Activated naive CD8-positive, alpha-beta T cell (primary cell): ENCODE data around the gene ADCY9.

Experiments
- H3K27ac Mint-ChIP-seq: one replicate; pipeline ENCODE4 v1.8.0; 2021; ENCODE audit warnings: mixed read lengths
- H3K27me3 Mint-ChIP-seq: one replicate; pipeline ENCODE4 v1.8.0; 2021; ENCODE audit warnings: mixed read lengths
- H3K36me3 Mint-ChIP-seq: one replicate; pipeline ENCODE4 v1.8.0; 2021; ENCODE audit warnings: mixed read lengths
- H3K4me1 Mint-ChIP-seq: one replicate; pipeline ENCODE4 v1.8.0; 2021; ENCODE audit warnings: low read depth, mixed read lengths
- H3K4me3 Mint-ChIP-seq: one replicate; pipeline ENCODE4 v1.8.0; 2021; ENCODE audit warnings: mild to moderate bottlenecking, mixed read lengths
- H3K9me3 Mint-ChIP-seq: one replicate; pipeline ENCODE4 v1.8.0; 2021; ENCODE audit warnings: low read depth, mixed read lengths

ADCY9 gene

GRCh38 chr16:4137438-4137837, 21.2 kb upstream of the ADCY9 start:
- Mint-ChIP-seq H3K27ac (no peak overlapping the region), H3K9me3 (no peaks in the 10 kb centered on the region), H3K36me3 (no peaks in the 10 kb centered on the region), H3K27me3 (peaks cover 3% of the 10 kb centered on the region), H3K4me3 (no peak overlapping the region), H3K4me1 (peaks cover 4% of the 10 kb centered on the region)

GRCh38 chr16:4136229-4136813, 20.1 kb upstream of the ADCY9 start:
- Mint-ChIP-seq H3K9me3 (no peaks in the 10 kb centered on the region), H3K36me3 (no peaks in the 10 kb centered on the region), H3K27ac (no peak overlapping the region), H3K27me3 (peaks cover 3% of the 10 kb centered on the region), H3K4me3 (no peak overlapping the region), H3K4me1 (peaks cover 1% of the 10 kb centered on the region)

GRCh38 chr16:4135537-4135936, 19.3 kb upstream of the ADCY9 start:
- no peaks in the 10 kb centered on the region for H3K36me3 Mint-ChIP-seq
- H3K4me3 Mint-ChIP-seq: no peak overlapping the region
- peaks cover 1% of the 10 kb centered on the region for H3K4me1 Mint-ChIP-seq
- H3K27ac Mint-ChIP-seq: no peak overlapping the region
- peaks cover 3% of the 10 kb centered on the region for H3K27me3 Mint-ChIP-seq
- H3K9me3 Mint-ChIP-seq: no peaks in the 10 kb centered on the region

GRCh38 chr16:4133897-4134372, 17.7 kb upstream of the ADCY9 start:
- no peak overlapping the region for H3K27ac Mint-ChIP-seq
- H3K36me3 Mint-ChIP-seq: no peaks in the 10 kb centered on the region
- no peak overlapping the region for H3K4me3 Mint-ChIP-seq
- H3K27me3 Mint-ChIP-seq: peaks cover 4% of the 10 kb centered on the region
- H3K4me1 Mint-ChIP-seq: peaks cover 1% of the 10 kb centered on the region
- no peaks in the 10 kb centered on the region for H3K9me3 Mint-ChIP-seq

- no peaks in the 10 kb centered on the region for H3K9me3 Mint-ChIP-seq
- H3K36me3 Mint-ChIP-seq: no peaks in the 10 kb centered on the region
- no peak overlapping the region for H3K4me3 Mint-ChIP-seq
- no peaks in the 10 kb centered on the region for H3K4me1 Mint-ChIP-seq
- peaks cover 4% of the 10 kb centered on the region for H3K27me3 Mint-ChIP-seq
- no peak overlapping the region for H3K27ac Mint-ChIP-seq
These were observed 15.4 kb upstream of the ADCY9 start for GRCh38 chr16:4131621-4132020.

GRCh38 chr16:4124535-4125294, 8.5 kb upstream of the ADCY9 start:
- Mint-ChIP-seq H3K27ac (no peak overlapping the region), H3K4me3 (no peak overlapping the region), H3K9me3 (no peaks in the 10 kb centered on the region), H3K36me3 (no peaks in the 10 kb centered on the region), H3K27me3 (peaks cover 7% of the 10 kb centered on the region), H3K4me1 (no peaks in the 10 kb centered on the region)

GRCh38 chr16:4123616-4124300, 7.5 kb upstream of the ADCY9 start:
- Mint-ChIP-seq H3K9me3 (no peaks in the 10 kb centered on the region), H3K4me3 (no peak overlapping the region), H3K27ac (no peak overlapping the region), H3K4me1 (no peaks in the 10 kb centered on the region), H3K27me3 (peaks cover 3% of the 10 kb centered on the region), H3K36me3 (no peaks in the 10 kb centered on the region)

- Mint-ChIP-seq H3K4me3 (no peak overlapping the region), H3K4me1 (peaks cover 6% of the 10 kb centered on the region), H3K27ac (no peak overlapping the region), H3K9me3 (no peaks in the 10 kb centered on the region), H3K27me3 (peaks cover 1% of the 10 kb centered on the region), H3K36me3 (no peaks in the 10 kb centered on the region)
These were observed 3.9 kb upstream of the ADCY9 start for GRCh38 chr16:4120176-4120575.

GRCh38 chr16:4117250-4117578, 972 bp upstream of the ADCY9 start:
- Mint-ChIP-seq H3K9me3 (no peaks in the 10 kb centered on the region), H3K27ac (no peak overlapping the region), H3K4me1 (peaks cover 33% of the 10 kb centered on the region), H3K4me3 (peak overlapping the region; percentile 90), H3K27me3 (no peaks in the 10 kb centered on the region), H3K36me3 (no peaks in the 10 kb centered on the region)

GRCh38 chr16:4115949-4116318, 308 bp downstream of the ADCY9 start:
- H3K9me3 Mint-ChIP-seq: no peaks in the 10 kb centered on the region
- H3K27me3 Mint-ChIP-seq: no peaks in the 10 kb centered on the region
- H3K4me1 Mint-ChIP-seq: peaks cover 44% of the 10 kb centered on the region
- H3K4me3 Mint-ChIP-seq: peak overlapping the region; percentile 80
- no peak overlapping the region for H3K27ac Mint-ChIP-seq
- H3K36me3 Mint-ChIP-seq: no peaks in the 10 kb centered on the region

GRCh38 chr16:4115209-4115948, 863 bp downstream of the ADCY9 start:
- Mint-ChIP-seq H3K27me3 (no peaks in the 10 kb centered on the region), H3K27ac (no peak overlapping the region), H3K9me3 (no peaks in the 10 kb centered on the region), H3K36me3 (no peaks in the 10 kb centered on the region), H3K4me1 (peaks cover 46% of the 10 kb centered on the region), H3K4me3 (peak overlapping the region; percentile 80)

- Mint-ChIP-seq H3K4me3 (peak overlapping the region; percentile 80), H3K27me3 (no peaks in the 10 kb centered on the region), H3K9me3 (no peaks in the 10 kb centered on the region), H3K36me3 (no peaks in the 10 kb centered on the region), H3K27ac (no peak overlapping the region), H3K4me1 (peaks cover 51% of the 10 kb centered on the region)
These were observed 1.7 kb downstream of the ADCY9 start for GRCh38 chr16:4114257-4115208.

- H3K27ac Mint-ChIP-seq: no peak overlapping the region
- peak overlapping the region; percentile 80 for H3K4me3 Mint-ChIP-seq
- no peaks in the 10 kb centered on the region for H3K36me3 Mint-ChIP-seq
- no peaks in the 10 kb centered on the region for H3K27me3 Mint-ChIP-seq
- H3K4me1 Mint-ChIP-seq: peaks cover 56% of the 10 kb centered on the region
- H3K9me3 Mint-ChIP-seq: no peaks in the 10 kb centered on the region
These were observed 2.6 kb downstream of the ADCY9 start for GRCh38 chr16:4113358-4114256.
